Fibroblast of peridontal ligament (primary cell): ENCODE results near the gene RBM4B.
"Not testable (repeated sequence)": the region's sequence is repeated elsewhere in the genome, so short reads cannot be mapped to it uniquely, and the experiment has no call there.

ENCODE experiments used
- DNase-seq: peaks from one replicate; pipeline ENCODE4 v3.0.0-alpha.2; 2010; ENCODE audit errors: extremely low read depth

Gene RBM4B, protein sequence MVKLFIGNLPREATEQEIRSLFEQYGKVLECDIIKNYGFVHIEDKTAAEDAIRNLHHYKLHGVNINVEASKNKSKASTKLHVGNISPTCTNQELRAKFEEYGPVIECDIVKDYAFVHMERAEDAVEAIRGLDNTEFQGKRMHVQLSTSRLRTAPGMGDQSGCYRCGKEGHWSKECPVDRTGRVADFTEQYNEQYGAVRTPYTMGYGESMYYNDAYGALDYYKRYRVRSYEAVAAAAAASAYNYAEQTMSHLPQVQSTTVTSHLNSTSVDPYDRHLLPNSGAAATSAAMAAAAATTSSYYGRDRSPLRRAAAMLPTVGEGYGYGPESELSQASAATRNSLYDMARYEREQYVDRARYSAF

DNA sequence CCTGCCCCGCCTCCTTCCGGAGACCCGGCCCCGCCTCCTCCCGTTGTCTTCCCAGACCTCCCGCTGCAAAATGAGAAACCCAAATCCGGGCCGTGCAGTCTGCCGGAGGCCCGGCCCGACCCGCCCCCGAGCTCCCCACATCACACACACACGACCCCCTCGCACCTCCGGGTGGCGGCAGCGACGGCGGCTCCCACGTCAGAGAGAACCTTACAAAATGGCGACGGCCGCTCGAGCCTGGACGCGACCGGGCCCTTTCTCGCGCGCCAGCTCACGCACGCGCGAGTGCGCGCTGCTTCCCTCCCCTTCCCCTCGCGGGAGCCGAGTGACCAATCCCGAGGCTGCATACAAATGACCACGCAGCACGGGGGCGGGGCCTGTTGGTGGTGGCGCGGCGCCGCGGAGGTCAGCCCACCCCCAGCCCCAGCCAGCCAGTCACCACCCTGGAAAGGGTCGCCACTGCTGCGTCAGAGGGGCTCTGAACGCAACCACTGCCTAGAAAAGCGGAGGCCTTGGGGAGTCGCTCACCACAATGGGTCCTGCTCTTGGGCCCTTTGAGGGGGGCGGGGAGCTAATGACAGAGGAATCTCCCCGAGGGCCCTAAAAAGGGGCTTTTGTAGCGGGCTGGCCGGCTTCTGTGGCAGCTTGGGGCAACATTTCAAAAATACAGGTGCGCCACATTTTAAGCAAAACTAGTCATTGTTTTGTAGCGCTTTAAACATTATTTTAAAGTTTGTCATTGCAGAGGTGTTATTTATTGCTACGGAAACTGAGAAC, at the start of gene RBM4B:
TSS of gene RBM4B (minus strand) at position 289 of the 777 bp plus-strand sequence. CDS start 808 bp downstream, outside the sequence.
- DNase-seq = peak; percentile 91

DNA sequence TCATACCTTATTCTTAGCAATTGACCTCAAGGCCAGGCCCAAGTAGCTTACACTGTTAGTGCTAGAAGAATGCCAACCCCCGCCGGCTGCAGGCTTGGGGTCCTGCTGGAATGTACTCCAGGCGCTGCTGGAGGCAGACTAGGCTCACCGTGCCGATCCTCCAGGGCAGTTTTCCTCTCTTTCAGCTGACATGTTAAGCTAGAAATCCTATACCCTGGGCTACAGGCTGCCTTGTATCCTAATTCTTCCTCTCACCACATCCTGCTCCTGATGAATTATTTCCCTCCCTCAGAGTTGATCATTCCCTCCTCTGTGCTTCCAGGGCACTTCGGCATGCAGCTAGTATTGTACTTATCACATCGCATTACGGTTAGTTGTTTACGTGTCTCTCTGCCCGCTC, 48.0 kb upstream of the RBM4B start:
- DNase-seq = no peak

DNA sequence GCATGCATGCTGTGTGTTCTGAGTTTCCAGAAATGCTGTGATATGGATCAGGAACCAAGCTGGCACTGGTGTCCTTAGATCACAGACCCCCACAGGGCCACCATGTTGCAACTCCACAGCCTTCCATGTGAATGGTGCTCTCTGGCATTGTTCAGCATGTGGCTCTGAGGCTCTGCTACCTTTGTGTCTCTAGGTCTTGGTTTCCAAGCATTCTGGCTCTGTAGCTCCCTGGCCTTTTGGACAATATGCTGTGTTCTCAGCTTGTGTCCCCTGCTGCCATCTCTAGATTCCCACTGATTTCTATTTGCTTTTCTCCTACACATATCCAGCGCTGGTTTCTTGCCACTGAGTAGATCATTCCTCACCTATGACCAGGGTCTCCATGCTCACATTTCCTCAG, 47.4 kb upstream of the RBM4B start:
- no peak for DNase-seq

DNA sequence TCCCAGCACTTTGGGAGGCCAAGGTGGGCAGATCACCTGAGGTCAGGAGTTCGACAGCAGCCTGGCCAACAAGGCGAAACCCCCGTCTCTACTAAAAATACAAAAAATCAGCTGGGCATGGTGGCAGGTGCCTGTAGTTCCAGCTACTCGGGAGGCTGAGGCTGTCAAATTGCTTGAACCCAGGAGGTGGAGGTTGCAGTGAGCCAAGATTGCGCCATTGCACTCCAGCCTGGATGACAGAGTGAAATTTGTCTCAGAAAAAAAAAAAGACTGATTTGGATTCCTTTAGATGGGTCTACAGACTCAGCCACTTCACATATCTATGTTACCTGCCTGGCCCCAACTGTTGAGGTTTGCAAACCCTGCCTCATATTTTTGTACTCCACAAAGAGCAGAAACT, 46.5 kb upstream of the RBM4B start:
- DNase-seq = not testable (repeated sequence)

DNA sequence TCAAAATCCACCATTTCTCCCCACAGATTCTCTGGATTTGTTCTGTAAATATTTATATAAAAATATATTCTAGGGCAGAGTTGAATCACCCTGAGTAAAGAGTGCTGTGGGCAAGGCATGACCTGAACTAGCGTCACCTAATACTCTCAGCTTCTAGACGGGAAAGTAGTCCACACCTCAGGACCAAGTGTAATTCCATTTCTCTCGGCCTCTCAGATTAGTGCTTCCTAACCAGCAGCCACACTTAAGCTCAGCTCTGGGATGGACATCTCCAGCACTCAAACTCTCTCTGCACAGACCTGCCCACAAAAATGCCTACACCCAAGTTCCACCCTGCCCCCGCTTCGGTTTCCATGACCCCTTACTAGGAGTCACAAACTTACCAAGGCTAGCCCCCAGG, 46.0 kb upstream of the RBM4B start:
- no peak for DNase-seq

DNA sequence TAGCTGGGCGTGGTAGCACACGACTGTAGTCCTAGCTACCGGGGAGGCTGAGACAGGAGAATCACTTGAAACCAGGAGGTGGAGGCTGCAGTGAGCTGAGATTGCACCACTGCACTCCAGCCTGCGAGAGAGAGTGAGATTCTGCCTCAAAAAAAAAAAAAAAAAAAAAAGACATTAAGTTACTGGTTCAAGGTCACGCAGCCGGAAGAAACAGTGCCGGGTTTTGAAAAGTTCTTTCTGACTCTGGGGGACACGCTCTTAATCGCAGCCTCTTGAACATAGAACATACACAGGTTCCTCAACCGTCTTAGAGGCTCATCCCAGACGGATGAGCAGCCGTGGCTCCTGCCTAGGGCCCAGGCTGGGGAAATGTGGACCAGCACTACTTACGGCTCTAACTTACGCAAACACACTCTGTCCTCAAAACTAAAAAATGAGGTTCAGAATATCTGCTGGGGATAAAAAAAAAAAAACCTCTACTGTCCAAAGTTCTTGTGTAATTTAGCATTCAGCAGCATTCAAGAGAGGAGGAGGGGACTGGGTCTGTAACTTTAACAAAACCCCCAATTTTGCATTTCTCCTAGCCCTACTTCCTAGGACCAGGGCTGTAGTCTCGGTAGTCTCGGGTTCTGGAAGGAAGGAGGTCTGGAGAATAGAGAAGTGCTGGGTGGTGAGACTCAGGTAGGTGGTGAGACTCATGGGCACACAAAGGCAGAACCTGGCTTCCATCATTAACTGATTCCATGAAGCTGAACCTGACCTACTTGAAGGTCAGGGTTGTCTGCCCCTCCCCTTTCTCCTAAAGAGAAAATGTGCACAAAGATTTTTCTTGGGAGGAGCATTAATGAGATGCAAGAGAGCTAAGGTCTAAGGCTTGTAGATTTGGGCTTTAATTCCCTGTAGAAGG, 45.3 kb upstream of the RBM4B start:
- no peak for DNase-seq

DNA sequence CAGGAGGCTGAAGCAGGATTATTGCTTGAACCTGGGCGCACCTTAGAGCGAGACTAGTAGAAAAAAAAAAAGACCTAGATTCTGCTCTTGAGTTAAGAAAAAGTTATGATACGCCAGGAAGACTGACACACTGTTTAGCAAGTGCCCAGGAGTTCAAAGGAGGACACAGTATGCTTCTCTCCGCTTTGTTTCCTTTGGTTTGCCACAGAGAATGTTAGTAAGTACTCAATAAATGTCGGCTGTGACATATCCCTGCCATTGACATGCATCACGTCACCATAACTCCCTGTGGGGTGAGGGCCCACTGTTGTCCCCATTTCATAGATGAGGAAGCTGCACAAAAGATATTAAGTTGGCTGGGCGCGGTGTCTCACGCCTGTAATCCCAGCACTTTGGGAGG, 44.3 kb upstream of the RBM4B start:
- DNase-seq = no peak

DNA sequence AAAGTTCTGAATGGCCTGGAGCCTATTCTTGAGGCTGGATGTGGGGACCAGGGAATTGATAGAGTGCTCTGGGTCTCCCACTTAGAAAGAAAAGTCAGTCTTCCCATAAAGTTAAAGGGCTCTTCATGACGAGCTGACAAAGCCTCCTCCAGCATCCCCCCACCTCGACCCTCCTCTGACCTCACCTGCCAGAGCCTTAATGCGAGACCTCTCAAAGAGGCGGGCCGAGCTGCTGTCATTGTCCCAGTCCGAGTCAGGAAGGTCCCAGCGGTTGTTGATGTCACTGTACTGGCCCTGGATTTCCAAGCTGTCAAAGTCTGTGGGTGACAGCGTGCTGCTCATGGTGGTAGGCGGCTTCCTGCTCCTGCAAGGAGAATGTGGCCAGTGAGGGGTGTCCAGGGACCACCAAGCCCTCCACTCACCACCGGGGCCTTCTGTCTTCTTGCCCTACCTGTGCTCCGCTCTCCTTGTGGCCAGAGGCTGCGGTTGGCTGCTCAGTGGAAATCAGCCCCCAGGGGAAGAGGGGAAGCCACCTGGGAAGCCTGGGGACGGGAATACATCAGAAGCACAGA, 43.3 kb upstream of the RBM4B start:
- DNase-seq = no peak

DNA sequence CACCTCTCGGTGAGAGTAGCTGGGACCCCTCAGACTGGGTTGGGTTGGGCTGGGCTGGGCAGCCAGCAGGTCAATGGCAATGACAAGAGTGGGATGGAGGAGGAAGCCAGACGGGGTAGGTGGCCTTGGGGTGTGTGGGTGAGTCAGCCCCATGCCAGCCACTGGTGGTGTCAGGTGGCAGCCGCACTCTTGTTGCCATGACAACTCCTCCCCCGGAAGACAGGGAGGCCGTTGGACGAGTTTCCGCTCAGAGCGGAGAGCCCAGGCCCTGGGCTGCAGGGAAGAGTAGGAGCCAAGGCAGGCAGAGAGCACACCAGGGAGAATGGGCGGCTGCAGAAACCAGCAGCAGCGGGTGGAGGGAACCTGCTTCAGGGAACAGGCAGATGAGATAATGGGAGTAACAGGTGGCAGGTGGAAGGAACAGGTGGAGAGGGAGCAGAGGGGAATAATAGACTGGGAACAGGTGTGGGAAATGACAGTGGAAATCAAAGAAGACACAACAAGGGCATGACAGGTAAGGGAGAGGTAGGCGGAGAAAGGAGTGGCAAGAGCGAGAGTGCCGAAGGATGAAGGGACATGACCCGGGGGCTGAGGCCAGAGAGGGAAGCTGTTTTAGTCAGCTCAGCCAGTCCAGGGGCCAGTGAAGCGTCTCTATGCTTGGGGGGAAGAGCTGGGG, 42.7 kb upstream of the RBM4B start:
- no peak for DNase-seq

DNA sequence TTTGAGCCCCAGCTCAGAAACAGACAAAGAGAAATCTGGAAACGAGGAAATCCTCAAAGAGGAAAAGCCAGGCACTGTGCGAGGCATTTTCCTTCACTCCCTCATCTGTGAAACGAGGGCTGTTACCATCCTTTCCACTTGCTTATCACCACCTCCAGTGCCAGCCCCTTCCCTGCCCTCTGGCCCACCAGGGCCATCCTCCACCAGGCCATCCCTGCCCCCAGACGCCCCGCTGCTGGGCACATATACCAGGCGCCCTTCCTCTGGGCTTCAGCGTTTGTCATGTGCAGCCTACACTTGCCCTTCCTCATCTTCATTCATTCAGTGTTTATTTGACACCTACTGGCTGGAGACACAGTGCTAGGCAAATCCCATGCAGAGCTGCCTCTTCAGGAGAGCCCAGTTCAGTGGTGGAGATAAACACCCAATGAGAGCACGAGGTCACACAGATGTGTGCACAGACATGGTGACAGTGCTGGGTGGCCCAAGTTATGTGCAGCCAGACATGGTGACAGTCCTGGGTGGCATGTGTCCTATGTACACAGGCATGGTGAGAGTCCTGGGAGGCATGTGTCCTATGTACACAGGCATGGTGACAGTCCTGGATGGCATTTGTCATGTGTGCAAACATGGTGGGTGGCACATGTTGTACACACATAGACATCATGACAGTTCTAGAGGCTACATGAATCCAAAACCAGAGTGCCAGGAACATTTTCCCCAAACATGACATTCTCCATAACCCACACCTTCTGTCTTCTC, 41.6 kb upstream of the RBM4B start:
- no peak for DNase-seq

DNA sequence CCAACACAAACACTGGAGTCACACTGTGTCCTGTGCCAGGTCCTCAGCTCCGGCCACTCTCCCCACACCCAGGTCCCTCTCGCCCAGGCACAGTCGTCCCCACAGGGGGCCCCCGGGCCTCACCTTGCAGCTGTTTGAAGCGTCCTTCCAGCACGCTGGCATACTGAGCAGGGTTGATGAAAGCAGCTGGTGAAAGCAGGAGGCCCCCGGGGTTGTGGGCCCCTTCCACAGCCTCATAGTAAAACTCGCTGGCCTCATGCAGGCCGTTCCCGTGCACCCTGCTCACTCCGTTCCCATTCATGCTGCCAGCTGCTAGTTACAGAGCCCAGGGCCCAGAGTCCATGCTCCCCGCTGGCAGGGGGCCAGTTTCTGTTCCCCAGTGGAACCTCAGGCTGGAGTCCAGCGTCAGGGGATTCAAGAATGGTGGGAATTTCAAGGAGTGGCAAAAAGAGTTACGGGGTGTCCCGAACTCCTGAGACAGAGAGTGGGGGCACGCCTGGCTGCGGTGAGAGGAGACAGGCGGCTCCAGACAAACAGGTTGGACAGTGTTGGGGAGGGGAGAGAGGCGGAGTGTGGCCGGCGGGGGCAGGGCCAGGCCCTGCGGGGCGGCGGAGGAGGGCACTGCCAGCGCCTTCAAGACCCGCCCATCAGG, 40.8 kb upstream of the RBM4B start:
- no peak for DNase-seq

DNA sequence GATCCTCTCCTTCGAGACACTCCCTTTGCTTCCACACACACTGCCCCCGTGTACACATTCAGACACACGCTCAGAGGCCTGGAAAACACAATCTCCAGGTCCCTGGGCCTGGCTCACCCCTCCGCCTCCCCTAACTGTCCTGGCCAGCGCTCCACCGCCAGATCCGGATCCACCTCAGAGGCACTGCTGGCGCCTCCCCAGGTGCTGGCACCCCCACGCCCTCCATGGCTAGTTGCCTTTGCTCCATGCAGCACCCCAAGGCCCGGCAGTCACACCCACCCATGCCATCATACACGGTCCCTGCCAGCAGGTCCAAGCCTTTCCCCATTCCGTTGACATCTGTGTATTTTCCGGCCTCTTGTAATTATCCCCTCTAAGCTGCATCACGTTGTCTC, 40.2 kb upstream of the RBM4B start:
- DNase-seq = no peak

DNA sequence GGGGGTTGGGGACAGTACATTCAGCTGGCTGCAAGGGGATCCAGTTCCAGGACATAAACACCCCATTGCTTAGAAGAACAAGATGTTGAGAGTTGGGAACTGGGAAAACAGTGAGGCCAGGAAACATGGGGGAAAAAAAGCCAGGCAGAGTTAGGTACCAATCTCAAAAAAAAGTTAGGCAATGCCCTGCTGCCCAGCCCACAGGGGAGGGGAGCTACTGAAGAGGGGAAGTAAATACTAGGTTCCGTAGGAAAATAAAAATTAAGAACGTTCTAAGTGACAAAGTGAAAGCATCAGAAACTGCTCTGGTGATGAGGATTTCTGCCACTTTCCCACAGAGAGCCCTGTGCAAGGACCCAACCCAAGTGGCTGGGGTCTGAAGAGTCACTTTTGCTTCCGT, 39.3 kb upstream of the RBM4B start:
- no peak for DNase-seq

DNA sequence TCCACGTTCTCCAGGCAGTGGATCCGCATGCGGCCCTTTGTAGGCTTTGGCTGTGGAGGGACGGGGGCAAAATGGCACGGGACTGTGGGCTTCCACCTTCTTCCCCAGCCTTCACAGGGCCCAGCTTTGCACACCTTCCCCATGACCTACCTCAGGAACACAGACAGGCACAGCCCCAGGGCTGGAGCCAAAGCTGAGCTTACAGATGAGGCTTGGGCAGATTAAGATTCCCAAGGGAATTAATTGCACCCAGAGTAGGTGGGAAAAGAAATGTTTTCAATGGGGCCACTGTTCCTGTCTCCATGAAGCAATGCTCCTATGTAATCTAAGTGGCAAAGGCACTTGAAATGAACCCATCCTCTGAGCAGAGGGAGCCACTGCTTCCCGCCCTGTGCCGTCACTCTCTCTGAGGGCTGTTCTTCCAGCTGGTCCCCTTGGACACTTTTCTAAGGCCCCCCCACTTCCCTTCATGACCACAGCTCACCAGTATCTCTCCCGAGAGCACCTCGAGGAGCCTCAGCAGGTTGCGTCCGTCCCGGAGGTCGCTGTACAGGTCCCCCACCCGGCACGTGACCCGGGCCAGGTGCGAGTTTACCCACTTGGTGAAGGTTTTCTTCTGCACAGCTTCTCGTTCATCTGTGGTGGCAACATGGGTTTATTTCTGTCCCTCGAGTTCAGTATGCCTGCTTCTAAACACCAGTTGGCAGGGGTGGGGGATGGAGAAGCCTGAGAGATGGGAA, 37.8 kb upstream of the RBM4B start:
- DNase-seq = no peak

DNA sequence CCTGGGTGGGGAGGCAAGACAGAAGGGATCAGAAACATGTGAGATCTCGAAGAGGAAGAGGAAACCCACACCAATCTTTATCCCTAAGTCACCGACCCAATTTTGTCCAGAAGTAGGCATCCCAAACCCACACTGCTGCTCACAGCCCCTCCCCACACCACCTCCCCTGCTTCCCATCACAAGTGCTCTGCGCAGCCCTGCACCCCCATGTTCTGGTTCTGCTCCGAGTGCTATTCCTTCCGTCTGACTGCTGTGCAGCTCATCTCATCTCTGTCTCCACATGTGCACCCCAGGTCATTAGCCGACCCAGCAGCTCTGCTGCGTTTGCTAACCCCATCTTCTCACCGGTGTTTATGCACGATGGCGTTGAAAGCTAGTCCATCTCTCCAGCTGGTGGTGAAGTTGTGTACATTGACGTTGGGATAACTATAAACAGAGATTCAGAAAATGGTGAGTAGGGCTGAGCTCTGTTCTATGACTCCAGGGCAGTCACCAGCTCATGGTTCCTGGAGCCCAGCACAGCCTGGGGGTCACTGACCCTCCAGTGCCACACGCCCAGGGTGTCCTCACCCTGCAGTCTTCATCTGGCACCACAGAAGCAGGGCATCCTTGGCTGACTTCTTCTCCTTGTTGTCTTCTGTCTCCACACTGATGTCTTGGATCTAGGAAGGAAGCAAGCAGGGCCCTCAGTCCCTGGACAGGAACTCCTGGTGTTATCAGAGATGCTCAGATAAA, 36.2 kb upstream of the RBM4B start:
- no peak for DNase-seq

DNA sequence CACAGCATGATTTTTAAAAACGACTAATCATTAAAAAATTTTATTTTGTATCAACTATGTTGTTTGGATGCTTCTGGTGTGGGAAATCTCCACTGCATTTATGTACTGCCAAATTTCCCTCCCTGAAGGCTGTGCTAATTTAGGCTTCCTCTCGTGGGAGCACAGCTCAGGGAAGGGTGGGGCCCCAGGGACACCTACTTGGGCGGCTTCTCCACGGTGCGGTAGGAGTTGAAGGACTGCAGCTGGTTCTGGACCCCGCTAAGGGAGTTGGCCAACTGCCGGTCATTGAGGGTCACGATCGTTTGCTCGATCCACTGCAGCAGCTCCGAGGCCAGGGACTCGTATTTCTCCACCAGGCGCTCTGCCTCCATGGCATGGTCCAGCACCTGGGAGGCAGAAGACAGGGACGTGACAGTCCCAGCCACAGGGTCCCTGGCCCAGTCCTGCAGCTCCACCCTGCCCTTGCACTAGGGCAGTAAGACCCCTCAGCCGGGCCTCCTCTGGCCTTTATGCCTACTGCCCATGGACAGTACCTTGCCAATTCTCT, 32.8 kb upstream of the RBM4B start:
- no peak for DNase-seq

DNA sequence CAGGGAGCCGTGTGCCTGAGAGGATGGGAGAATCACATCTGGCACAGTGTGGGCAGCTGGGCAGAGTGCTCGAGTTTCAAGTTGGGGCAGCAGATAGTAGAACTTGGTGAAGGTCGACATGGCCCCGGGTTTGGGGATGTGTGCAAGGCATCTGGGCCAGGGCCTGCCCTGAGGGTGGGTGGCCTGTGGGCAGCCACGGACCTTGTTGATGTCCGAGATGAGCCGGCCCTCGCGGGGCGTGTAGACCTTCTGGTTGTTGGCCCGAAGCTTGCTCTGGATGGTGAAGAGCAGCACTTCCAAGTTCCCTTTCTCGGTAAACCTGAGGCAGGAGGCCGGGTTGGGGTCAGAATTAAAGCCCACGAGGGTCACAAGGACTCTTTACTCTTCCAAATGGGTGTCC, 31.0 kb upstream of the RBM4B start:
- DNase-seq = no peak

DNA sequence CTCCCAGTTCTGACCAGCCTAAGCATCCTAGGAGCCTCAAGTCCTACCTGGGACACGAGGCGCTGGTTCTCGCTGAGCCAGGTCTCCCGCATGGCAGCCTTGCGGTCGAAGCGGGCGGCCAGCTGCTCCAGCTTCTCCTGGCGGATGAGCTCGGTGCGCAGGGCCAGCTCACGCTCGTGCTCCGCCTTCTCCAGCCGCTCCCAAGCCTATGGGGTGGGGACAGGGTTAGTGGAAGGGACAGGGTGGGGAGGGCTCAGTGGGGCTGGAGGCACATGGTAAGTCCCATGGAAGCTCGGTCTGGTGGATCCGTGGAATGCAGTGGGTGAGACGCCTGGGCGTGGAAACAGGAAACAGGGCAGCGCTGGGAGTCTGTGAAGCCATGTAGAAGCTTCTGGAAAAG, 30.4 kb upstream of the RBM4B start:
- DNase-seq = no peak
